ENCODE measurements around the gene TAF4B.
A peak's percentile ranks its signal among the peaks of the same experiment; 100 is the strongest.

GRCh38 chr18:26405190-26405801 is 179.1 kb downstream of the TAF4B start:
- TF ChIP-seq, protein P1, sequence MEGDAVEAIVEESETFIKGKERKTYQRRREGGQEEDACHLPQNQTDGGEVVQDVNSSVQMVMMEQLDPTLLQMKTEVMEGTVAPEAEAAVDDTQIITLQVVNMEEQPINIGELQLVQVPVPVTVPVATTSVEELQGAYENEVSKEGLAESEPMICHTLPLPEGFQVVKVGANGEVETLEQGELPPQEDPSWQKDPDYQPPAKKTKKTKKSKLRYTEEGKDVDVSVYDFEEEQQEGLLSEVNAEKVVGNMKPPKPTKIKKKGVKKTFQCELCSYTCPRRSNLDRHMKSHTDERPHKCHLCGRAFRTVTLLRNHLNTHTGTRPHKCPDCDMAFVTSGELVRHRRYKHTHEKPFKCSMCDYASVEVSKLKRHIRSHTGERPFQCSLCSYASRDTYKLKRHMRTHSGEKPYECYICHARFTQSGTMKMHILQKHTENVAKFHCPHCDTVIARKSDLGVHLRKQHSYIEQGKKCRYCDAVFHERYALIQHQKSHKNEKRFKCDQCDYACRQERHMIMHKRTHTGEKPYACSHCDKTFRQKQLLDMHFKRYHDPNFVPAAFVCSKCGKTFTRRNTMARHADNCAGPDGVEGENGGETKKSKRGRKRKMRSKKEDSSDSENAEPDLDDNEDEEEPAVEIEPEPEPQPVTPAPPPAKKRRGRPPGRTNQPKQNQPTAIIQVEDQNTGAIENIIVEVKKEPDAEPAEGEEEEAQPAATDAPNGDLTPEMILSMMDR (conservative IDR thresholded peaks at IDR 0.05; ENCODE audit: low read length): peak; percentile 69
- no peak for TF ChIP-seq EZH2phosphoT487 (IDR thresholded peaks at IDR 0.05; ENCODE audit: borderline replicate concordance, low read depth, low read length)

All from OCI-LY7 (cell line).